Stimulated activated CD4-positive, alpha-beta T cell treated with anti-CD3 and anti-CD28 coated beads, Interleukin-12 subunit alpha, Interleukin-12 subunit beta, amount 100 ng/mL, for 4 hours (primary cell): ENCODE data around the gene RING1.

Source experiments
- DNase-seq: peaks from one replicate; pipeline ENCODE4 v3.0.0-alpha.2; 2020

RING1 gene

GRCh38 chr6:33249732-33250630 lies 41.7 kb downstream of the RING1 start:
- DNase-seq, result no peak

- no peak for DNase-seq
Measured at GRCh38 chr6:33250731-33251130, 42.4 kb downstream of the RING1 start.

GRCh38 chr6:33251395-33252012 lies 43.2 kb downstream of the RING1 start:
- no peak for DNase-seq

DNA sequence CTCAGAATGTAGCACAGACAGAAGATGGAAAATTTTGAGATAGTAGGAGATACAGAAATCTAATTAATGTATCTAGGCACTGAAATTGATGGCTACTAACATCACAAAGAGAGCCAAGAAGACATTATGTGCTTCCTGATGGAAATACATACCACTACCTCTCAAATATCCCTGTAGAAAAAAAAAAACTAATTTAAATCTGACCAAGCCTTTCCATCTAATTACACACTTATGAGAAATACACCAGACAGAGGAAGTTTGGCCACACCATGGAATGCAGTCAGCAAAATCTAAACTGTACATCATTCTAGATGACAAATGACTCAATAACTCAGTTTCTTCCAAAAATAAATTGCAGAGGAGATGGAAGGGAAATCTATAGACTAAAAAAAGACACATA lies 44.5 kb downstream of the RING1 start:
- DNase-seq, result no peak

DNA sequence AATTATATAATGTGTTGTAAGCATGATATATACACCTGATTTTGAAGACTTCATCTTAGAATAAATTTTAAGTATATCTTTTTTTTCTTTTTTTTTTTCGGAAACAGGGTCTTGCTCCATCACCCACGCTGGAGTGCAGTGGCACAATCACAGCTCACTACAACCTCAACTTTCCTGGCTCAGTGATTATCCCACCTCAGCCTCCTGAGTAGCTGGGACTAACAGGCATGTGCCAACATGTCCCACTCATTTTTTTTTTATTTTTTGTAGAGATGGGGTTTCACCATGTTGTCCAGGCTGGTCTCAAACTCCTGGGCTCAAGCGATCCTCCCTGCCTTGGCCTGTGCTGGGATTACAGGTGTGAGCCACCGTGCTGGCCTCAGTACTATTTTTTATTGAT lies 46.3 kb downstream of the RING1 start:
- DNase-seq, result no peak

- DNase-seq, result no peak
Measured at GRCh38 chr6:33259032-33259431, 50.7 kb downstream of the RING1 start.
